Measurements from ENCODE around the gene CXCL17.
"Not testable (repeated sequence)": the region's sequence is repeated elsewhere in the genome, so short reads cannot be mapped to it uniquely, and the experiment has no call there.

CXCL17 gene

DNA sequence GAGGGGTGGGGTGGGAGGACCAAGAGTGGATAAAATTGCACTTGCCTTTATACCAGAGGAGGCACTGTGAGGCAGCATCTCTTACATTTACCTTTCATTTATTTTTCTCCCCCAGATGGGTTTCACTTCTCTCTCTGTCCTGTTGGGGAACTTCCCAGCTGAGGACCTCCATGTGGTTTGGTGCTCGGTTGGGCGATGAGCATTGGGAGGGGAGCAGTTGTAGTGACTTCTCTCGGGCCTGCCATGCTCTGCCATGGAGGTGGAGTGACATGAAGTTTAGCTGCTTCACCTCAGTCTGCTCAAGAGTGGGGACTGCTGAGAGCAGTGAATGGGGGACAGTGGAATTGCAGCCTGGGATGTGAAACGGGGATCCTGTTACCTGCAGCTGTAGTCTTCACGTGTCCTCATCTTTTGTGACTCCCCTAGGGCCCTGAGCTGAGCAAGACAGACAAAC, 23.1 kb upstream of the CXCL17 start:
- DNase-seq: peak in 1 of 4 experiments; percentile 33

DNA sequence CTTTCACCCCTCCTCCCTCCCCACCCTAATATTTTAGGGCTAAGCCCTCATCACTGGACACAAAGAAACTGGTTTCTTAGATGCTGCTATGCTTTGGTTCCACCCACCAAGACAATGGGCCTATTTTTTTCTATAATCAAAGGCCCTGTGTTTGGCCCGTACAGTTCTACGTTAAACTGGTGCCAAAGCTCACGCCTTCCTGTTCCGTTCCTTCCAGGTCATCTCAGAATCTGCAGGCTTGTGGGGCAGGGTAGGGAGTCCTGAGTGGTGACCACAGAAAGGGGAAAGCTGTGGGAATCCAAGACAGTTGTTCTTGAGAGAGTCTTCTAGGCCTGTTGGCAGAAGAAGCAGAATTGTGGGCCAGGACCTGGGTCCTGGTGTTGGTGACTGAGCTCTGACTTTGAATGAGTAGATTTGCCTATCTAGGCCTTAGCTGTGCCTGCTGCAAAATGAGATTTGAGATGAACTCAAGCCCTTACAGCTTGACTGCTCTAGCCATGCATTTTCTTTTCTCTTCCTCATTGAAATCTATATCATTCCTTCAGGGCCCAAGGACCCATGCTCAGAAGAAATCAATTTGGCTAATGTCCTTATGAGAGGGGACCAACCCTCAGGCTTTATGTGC, 19.1 kb upstream of the CXCL17 start:
- no peak for DNase-seq

DNA sequence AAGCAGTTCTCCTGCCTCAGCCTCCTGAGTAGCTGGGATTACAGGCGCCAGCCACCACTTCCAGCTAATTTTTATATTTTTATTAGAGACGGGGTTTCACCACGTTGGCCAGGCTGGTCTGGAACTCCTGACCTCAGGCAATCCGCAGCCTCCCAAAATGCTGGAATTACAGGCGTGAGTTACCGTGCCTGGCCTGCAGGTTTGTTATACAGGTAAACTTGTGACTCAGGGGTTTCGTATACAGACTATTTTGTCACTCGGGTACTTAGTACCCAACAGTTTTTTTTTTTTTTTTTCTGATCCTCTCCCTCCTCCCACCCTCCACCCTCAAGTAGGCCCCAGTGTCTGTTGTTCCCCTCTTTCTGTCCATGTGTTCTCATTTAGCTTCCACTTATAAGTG, 18.5 kb upstream of the CXCL17 start:
- DNase-seq: not testable (repeated sequence)

DNA sequence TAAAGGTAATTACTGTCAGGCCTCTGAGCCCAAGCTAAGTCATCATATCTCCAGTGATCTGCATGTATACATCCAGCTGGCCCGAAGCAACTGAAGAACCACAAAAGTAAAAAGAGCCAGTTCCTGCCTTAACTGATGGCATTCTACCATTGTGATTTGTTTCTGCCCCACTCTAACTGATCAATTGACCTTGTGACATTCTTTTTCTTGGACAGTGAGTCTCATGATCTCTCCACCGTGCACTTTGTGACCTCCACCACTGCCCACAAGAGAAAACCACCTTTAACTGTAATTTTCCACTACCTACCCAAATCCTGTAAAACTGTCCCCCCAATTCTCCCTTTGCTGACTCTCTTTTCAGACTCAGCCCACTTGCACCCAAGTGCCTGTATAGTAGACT, 17.2 kb upstream of the CXCL17 start:
- no peak for DNase-seq

DNA sequence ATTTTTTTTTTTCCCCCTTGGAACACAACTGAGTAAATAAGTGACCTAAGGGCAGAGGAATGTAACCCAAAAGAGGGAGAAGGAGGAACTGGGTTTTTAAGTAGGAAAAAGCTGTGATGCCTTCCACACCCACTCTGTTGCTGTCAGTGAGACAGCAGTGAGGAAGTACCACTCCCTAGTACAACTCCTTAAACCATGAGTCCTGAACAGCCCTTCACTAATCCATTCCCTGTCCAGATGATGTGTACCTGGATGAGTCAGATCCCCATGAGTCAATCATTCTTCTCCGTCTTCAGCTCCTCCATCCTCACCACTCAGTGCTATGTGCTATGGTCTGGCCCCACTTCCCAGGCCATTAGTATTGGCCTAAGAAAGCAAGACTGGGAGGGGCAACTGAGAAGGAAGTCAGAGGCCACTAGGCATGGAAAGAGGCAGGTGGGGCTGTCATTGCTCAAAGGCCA, 12.9 kb upstream of the CXCL17 start:
- DNase-seq: peak; percentile 47 to 72 (median 62)

DNA sequence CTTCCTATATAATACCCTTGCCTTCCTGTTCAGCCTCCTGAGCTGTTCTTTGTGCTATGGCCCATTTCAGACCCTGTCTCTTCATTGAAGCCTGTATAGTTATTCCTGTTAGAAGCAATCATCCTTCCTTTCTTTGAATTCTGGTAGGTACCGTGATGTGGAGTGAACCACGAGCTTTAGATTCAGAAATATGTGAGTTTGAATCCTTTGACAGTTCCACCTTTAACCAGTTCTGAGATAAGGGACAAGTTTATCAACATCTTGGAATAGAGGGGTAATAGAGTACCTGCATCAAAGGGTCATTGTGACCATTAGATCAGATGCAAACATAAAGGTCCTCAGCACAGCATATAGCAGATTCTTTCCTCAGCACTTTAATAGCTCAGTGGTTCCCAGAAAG, 12.3 kb upstream of the CXCL17 start:
- DNase-seq: no peak

DNA sequence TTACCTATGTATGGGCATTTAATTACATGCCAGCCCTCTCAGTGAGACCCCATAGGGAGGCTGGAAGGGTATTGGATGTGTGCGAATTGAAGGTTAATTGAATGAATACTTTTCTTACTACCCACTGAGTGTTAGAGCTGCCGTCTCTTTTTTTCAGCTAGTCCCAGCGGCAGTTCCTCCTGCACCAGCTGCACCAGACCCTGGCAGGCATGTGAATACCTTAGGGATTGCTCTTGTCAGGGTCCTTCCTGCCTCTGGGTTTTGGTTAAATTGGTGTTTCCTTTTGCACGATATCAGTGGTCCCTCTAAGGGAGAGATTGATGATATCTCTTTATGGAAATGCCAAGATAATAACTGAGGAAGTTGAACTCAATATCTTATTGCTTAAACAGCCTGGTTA, 9.8 kb upstream of the CXCL17 start:
- DNase-seq: no peak

DNA sequence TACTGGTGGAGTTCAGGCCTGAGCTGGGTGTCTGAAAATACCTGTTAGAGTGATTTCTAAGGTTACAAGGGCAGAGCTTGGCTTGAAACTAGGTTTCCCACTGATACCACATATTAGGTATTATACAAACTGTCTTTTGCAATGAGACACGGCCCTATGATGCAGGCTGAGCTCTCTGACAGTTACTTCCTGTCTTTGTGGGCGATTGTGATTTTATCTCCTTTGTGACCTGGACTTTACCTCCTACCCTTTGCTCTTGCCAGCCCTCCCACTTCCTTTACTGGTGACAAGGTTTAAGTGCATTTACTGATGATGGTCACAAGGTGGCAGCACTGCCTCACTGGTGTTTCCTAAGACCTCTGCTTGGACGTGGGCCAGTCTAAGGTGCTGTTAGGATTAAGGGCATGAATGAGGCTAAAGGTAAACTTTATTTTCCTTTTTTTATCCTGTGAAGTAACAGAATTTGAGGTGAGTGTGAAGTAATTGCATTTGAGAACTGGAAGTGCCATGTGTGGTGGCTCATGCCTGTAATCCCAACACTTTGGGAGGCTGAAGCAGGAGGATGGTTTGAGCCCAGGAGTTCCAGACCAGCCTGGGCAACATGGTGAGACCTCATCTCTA, 7.7 kb upstream of the CXCL17 start:
- DNase-seq: peak; percentile 84 to 90 (median 88)

DNA sequence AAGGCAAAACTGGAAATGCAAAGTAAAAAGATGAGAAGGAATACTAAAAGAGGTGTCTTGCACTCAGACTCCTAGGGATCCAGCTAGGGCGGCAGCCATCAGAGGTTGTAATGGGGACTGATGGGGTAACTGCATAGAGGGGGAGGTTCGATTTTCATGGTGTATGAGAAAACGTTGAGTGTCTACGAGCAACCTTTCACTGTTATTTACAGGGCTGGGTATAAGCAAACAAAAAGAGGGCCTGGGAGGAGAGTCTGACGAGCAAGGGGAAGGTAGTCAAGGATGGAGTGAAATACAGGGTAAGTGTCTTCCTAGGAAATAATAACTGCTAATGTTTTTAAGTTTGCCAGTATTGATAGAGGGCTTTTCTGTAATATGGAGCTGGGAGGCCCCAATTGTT, 5.6 kb upstream of the CXCL17 start:
- DNase-seq: not testable (repeated sequence)

DNA sequence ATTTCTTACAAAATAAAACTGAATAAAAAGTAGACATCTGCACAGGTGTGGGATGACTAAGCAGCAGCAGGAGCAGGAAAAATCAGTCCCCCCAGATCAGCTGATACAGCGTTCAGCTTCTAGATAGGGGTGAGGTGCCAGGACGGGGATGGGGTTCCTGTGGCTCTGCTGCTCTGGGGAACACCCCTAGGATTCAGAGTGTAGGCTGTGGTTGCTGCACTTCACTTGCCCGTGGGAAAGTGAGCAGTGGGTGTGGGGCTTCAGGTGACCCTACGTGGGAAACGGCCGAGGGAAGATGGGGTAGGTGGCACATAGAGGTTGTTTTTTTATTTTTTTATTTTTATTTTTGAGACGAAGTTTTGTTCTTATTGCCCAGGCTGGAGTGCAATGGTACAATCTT, 3.2 kb upstream of the CXCL17 start:
- DNase-seq: no peak

DNA sequence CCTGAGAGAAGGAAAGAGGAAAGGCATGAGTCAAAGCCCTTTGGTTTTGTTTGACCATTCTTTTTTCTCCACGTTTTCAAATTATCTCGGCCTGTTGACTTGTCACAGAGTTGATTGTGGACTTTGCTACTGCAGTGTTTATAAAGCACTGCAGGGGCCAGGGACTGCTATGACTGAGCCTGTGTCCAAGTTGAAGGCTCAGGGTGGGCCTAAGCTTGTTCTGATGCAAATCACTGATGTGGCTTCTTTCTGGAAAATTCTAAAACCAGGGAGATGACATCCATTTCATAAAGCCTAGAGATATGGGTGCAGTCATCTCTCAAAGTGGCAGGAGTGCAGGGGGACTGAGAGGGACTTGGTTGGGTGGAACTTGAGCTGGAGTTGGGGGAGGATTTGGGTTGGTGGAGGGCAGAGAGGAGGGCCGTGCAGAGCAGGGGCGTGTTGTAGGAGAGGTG, 1.2 kb upstream of the CXCL17 start:
- DNase-seq: no peak

DNA sequence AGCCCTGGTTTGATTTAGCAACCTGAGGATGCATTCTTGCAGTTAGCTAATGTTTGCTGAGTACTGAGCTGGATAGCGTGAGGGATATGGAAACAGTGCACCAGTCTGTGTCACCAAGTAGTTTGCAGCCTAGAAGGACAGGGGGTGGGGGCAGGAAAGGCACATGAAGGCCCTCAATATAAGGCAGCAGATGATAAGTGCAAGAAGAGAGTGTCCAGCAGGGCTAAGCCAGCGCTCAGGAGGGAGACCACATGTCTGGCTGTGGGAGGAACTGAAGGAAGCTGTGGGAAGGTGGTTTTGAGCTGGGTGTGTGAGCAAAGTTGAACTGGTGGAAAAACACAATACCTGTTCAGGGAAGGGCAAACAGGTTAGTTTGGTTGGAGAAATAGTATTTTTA, 1.7 kb downstream of the CXCL17 start:
- peak; percentile 34 to 75 (median 64) for DNase-seq

DNA sequence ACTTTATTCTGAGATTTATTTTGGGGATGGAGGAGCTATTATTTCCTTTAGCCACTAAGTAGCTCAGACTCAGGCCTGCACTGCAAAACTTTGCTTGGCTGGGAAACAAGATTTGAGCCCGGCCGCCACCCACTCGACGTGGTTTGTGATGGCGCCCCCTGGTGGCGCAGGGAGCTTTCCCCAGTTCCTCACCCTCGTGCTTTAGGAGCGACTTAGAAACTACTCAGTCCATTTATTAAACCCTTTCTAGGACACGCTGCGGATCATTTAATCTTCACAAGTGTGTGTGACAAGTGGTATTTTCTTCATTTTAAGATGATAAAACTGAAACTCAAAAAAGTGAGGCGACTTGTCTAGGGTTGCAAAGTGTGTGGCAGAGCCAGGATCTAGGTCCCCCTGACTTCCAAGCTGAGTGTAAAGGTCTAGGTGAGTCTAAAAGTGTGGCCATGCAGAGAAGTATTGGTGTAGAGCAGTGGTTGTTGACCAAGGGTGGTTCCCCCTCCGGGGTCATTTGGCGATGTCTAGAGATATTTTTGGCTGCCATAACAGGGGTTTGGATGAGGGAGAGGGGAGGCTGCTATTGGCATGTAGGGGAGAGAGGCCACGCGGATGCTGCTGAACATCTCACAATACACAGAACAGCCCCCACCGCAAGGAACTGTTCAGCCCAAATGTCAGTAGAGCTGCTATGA, 2.2 kb downstream of the CXCL17 start:
- peak; percentile 80 to 94 (median 90) for DNase-seq

DNA sequence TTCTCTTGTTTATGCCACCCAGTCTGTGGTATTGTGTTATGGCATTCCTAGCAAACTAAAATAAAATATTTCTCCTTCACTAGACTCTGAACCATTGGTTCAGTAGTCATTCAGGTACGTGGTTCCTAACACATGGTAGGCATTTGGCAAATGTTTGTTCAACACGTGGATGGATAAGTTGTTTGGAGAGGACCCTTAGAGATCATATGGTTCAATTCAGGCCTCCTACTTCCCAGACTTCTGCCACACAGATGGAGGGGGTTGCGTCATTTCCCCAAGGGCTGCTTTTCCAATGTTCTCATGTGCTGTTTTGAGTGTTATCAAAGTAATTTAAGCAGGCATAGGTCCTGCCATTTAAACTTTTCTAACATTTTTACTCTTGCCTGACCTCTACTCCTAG, 6.7 kb downstream of the CXCL17 start:
- no peak for DNase-seq

DNA sequence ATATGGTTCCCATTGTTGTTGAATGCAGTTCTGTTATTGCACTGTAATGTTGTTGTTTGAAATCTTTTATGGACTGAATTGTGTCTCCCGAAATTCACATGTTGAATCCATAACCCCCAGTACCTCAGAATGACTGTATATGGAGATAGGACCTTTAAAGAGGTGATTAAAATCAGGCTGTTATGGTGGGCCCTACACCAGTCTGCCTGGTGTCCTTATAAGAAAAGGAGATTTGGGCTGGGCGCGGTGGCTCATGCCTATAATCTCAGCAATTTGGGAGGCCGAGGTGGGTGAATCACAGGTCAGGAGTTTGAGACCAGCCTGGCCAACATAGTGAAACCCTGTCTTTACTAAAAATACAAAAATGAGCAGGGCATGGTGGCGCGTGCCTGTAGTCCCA, 7.4 kb downstream of the CXCL17 start:
- no peak for DNase-seq

DNA sequence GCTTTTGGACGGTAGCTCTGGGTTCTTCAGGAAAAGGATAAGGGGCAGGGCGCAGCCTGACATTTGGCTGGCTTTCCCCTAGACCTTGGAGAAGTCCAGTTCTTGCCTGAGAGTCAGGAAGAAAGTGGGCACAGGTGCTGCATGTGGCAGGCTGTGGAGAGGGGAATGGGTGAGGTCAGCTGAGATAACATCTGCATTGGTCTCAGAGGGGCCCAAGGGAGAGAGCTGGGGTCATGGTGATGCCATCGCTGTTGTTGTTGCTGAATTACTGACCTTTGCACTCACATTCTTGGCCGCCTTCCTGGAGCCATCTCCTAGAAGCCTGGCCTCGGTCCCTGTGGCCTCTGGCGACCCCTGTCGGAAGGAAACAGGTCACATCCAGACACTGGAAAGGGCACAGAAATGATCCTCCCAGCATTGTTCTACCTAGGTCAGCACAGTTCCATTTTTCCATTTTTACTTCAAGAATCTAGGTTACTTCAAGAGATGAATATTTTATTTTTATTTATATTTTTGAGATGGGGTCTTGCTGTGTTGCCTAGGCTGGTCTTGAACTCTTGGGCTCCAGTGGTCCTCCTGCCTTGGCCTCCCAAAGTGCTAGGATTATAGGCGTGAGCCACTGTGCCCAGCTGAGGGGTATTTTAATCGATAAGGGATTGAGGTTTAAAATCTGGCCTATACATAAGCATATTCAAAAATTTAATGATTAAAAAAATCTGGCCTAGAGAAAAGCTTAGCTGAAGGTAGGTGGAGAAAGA, 9.1 kb downstream of the CXCL17 start:
- peak; percentile 56 to 78 (median 68) for DNase-seq

DNA sequence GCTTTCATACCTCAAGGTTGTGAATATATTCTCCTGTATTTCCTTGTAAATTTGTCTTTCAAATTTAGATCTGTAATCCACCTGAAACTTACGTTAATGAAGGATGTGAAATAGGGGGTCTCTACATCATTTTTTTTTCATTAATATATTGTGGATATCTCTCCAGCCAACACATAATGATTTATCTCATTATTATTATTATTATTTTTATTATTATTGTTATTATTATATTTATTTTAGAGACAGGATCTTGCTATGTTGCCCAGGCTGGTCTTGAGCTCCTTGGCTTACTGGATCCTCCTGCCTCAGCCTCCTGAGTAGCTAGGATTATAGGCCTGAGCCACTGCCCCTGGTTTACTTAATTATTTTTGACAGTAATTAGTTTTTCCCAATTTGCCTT, 11.3 kb downstream of the CXCL17 start:
- DNase-seq: no peak

DNA sequence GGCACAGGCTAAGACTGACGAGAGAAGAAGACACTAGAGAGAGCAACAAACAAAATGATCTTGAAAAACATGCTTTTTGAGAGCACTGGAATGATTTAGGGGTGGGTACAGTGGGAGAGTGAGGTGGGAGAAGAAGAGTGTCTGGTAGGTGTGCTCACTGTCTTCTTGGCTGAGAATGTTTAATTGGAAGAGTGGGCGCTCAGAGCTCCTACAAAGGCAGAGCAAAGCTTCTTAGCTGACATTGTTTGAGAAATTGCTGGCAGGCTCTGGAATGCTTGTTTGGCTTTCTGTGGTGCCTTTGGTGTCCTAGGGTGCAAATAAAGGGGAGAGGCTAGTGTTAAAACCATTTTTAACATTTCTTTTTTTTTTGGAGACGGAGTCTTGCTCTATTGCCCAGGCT, 14.1 kb downstream of the CXCL17 start:
- DNase-seq: no peak

DNA sequence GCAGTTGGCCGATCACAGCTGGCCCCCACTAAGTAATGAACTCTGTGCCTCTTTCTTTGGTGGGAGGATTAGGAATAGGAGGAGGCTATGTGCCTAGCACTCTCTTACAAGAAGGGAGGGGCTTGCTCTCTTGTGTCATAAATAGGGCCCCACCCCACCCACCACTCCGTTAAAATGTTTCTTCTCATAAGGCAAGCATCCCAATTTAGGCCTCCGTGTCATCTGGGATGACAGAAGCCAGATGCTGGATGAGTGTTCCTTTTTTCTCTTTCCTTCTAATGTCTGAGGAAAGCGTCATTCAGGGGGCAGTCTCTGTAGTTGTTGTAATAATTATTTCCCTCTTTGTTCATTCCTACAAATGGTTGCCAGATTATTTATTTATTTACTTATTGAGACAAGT, 15.4 kb downstream of the CXCL17 start, which contains the start of gene LIPE:
Gene LIPE, minus strand, starts transcription at position 76 of the 400 bp plus-strand sequence. CDS start 239 bp downstream, outside the sequence.
- peak in 1 of 4 experiments; percentile 19 for DNase-seq

DNA sequence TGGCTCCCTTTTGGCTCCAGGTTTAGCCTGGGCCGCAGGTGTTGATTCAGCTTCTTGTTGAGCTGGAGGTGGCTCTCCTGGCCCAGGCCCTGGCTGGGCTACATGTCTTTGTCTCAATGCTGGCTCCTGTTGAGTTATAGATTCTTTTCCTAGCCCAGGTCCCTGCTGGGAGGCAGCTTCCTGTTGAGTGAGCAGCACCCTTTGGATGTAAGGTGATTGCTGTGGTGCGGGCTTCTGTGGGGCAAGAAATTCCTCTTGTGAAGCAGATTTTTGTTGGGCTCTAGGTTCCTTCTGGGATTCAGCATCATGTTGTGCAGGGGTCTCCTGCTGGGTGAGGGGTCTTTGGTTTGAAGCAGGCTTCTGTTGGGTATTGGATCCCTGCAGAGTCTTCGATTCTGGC, 16.1 kb downstream of the CXCL17 start:
- no peak for DNase-seq

DNA sequence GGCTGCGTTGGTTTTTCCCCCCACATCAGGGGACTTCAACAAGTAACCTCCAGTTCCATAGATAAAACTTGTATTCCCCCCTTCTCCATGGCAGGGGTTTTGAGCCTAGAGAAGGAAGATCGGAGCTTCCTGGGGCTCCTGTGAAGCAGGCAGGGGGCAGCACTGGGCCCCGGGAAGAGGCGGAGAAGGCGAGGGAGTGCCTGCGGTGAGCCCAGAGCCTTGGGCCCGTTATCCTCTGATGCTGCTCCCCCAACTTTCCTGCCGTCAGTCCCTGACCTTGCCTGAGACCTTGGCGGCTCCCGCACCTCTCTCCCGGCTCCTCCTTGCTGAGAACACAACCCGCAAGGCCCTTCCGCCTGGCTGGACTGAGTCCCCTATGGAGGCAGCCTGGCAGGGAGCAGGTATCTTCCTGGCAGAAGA, 18.0 kb downstream of the CXCL17 start:
- DNase-seq: no peak

DNA sequence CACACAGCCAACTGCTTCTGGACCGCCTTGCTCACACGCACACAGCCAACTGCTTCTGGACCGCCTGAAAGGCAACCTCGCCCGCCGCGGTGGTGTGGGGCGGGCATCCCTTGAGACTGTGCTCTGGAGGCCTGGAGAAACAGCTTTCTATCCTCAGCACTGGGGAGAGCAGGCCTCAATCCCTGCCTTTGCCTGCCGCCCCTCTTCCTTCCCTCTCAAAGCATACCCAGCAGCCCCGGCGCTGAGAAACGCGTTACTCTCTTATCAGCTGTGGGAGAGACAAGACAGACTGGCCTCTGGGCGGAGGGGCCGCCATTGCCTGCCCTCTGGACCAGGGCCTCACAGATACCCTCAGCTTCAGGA, 18.4 kb downstream of the CXCL17 start:
- DNase-seq: no peak
